ENCODE measurements around the gene ILRUN. TPM values are rescaled to one million over a fixed set of nuclear protein-coding genes. Genes with fewer than 3 reads are reported as not detected.

Gene ILRUN
- polyA plus RNA-seq, 2 donors, result 27.8 to 32.7 TPM

- H3K36me3 ChIP-seq (ENCODE audit: control insufficient read depth in 2 of 2, insufficient read depth in 2 of 2, low read length in 1 of 2), result no peaks in the 10 kb centered on the region
- no peak overlapping the region for H3K4me3 ChIP-seq (ENCODE audit: low read depth in 1 of 2, low read length in 2 of 2)
- H3K9me3 ChIP-seq (ENCODE audit: control insufficient read depth in 2 of 2, insufficient read depth in 1 of 2, low read depth in 1 of 2, low read length in 1 of 2), result no peaks in the 10 kb centered on the region
- H3K27ac ChIP-seq (ENCODE audit: low read depth in 2 of 2, low read length in 1 of 2), result no peak overlapping the region
- no peaks in the 10 kb centered on the region for H3K27me3 ChIP-seq (ENCODE audit: control insufficient read depth in 1 of 2, insufficient read depth in 2 of 2, low read length in 2 of 2)
- H3K4me1 ChIP-seq (ENCODE audit: control insufficient read depth in 2 of 2, insufficient read depth in 2 of 2, low read length in 1 of 2), result no peaks in the 10 kb centered on the region
- 69 to 71% methylated on average over 3 of the region's 3 CpGs for WGBS, 2 donors
Measured at GRCh38 chr6:34705241-34705640, 8.7 kb upstream of the ILRUN start.

DNA sequence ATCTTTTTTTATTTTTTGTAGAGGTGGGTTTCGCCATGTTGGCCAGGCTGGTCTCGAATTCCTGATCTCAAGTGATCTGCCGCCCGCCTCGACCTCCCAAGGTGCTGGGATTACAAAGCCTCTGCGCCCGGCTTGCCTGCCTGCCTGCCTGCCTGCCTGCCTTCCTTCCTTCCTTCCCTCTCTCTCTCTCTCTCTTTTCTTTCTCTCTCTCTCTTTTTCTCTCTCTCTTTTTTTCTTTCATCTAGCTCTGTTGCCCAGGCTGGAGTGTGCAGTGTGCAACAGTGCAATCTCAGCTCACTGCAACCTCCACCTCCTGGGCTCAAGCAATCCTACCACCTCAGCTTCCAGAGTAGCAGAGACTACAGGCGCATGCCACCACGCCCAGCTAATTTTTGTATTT, 4.6 kb upstream of the ILRUN start:
- Histone ChIP-seq H3K4me3 (ENCODE audit: low read depth in 1 of 2, low read length in 2 of 2) (no peak overlapping the region), H3K36me3 (ENCODE audit: control insufficient read depth in 2 of 2, insufficient read depth in 2 of 2, low read length in 1 of 2) (no peaks in the 10 kb centered on the region), H3K9me3 (ENCODE audit: control insufficient read depth in 2 of 2, insufficient read depth in 1 of 2, low read depth in 1 of 2, low read length in 1 of 2) (no peaks in the 10 kb centered on the region), H3K27me3 (ENCODE audit: control insufficient read depth in 1 of 2, insufficient read depth in 2 of 2, low read length in 2 of 2) (no peaks in the 10 kb centered on the region), H3K4me1 (ENCODE audit: control insufficient read depth in 2 of 2, insufficient read depth in 2 of 2, low read length in 1 of 2) (no peaks in the 10 kb centered on the region), H3K27ac (ENCODE audit: low read depth in 2 of 2, low read length in 1 of 2) (no peak overlapping the region)
- WGBS, 2 donors, result 87 to 89% methylated on average over 9 of the region's 9 CpGs

GRCh38 chr6:34697904-34698559, 1.5 kb upstream of the ILRUN start:
- 92 to 94% methylated on average over 5 of the region's 5 CpGs for WGBS, 2 donors
- no peak overlapping the region for H3K27ac ChIP-seq (ENCODE audit: low read depth in 2 of 2, low read length in 1 of 2)
- H3K9me3 ChIP-seq (ENCODE audit: control insufficient read depth in 2 of 2, insufficient read depth in 1 of 2, low read depth in 1 of 2, low read length in 1 of 2), result no peaks in the 10 kb centered on the region
- peaks cover 0 to 8% of the 10 kb centered on the region in 2 donors for H3K4me1 ChIP-seq (ENCODE audit: control insufficient read depth in 2 of 2, insufficient read depth in 2 of 2, low read length in 1 of 2)
- H3K36me3 ChIP-seq (ENCODE audit: control insufficient read depth in 2 of 2, insufficient read depth in 2 of 2, low read length in 1 of 2), result no peaks in the 10 kb centered on the region
- H3K4me3 ChIP-seq (ENCODE audit: low read depth in 1 of 2, low read length in 2 of 2), result no peak overlapping the region
- H3K27me3 ChIP-seq (ENCODE audit: control insufficient read depth in 1 of 2, insufficient read depth in 2 of 2, low read length in 2 of 2), result no peaks in the 10 kb centered on the region

- Histone ChIP-seq H3K4me1 (ENCODE audit: control insufficient read depth in 2 of 2, insufficient read depth in 2 of 2, low read length in 1 of 2) (peaks cover 0 to 8% of the 10 kb centered on the region in 2 donors), H3K27ac (ENCODE audit: low read depth in 2 of 2, low read length in 1 of 2) (no peak overlapping the region), H3K36me3 (ENCODE audit: control insufficient read depth in 2 of 2, insufficient read depth in 2 of 2, low read length in 1 of 2) (no peaks in the 10 kb centered on the region), H3K4me3 (ENCODE audit: low read depth in 1 of 2, low read length in 2 of 2) (peak overlapping the region in 1 of 2 donors; percentile 92), H3K9me3 (ENCODE audit: control insufficient read depth in 2 of 2, insufficient read depth in 1 of 2, low read depth in 1 of 2, low read length in 1 of 2) (no peaks in the 10 kb centered on the region), H3K27me3 (ENCODE audit: control insufficient read depth in 1 of 2, insufficient read depth in 2 of 2, low read length in 2 of 2) (no peaks in the 10 kb centered on the region)
- 60 to 67% methylated on average over 5 of the region's 5 CpGs for WGBS, 2 donors
Measured at GRCh38 chr6:34697544-34697836, 923 bp upstream of the ILRUN start.

GRCh38 chr6:34696189-34696738, 303 bp downstream of the ILRUN start:
- 1% methylated on average over 31 to 41 of the region's 41 CpGs for WGBS, 2 donors

DNA sequence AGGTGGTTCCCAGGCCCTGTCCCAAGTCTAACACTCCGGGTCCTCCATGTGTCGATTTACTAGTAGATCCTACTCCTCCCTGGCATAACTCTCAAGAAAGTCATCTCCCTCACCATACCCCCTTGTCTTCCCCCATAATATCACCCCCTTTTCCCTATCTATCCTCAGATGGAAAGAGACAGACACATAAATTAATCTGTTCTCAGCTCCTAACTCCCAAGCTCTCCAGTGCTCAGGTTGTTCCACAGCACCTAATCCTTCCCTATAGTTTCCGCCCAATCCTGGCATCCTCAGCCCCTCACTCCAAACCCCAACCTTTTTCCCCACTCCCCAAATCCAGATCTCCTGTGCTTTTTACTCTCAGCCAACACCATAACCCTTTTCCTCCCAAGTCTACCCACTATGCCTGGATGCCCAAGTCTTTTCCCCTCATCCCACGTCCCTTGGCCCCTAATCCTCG, 808 bp downstream of the ILRUN start:
- H3K4me3 ChIP-seq (ENCODE audit: low read depth in 1 of 2, low read length in 2 of 2), result peak overlapping the region; percentile 92 to 95
- 12% methylated on average over 5 of the region's 5 CpGs for WGBS, 2 donors
- H3K27me3 ChIP-seq (ENCODE audit: control insufficient read depth in 1 of 2, insufficient read depth in 2 of 2, low read length in 2 of 2), result no peaks in the 10 kb centered on the region
- no peaks in the 10 kb centered on the region for H3K9me3 ChIP-seq (ENCODE audit: control insufficient read depth in 2 of 2, insufficient read depth in 1 of 2, low read depth in 1 of 2, low read length in 1 of 2)
- no peaks in the 10 kb centered on the region for H3K36me3 ChIP-seq (ENCODE audit: control insufficient read depth in 2 of 2, insufficient read depth in 2 of 2, low read length in 1 of 2)
- H3K27ac ChIP-seq (ENCODE audit: low read depth in 2 of 2, low read length in 1 of 2), result peak overlapping the region; percentile 89 to 92
- peaks cover 0 to 8% of the 10 kb centered on the region in 2 donors for H3K4me1 ChIP-seq (ENCODE audit: control insufficient read depth in 2 of 2, insufficient read depth in 2 of 2, low read length in 1 of 2)

More at GRCh38 chr6:34696189-34696738, 303 bp downstream of the ILRUN start:
- Histone ChIP-seq H3K9me3 (ENCODE audit: control insufficient read depth in 2 of 2, insufficient read depth in 1 of 2, low read depth in 1 of 2, low read length in 1 of 2) (no peaks in the 10 kb centered on the region), H3K27ac (ENCODE audit: low read depth in 2 of 2, low read length in 1 of 2) (peak overlapping the region; percentile 89 to 92), H3K4me1 (ENCODE audit: control insufficient read depth in 2 of 2, insufficient read depth in 2 of 2, low read length in 1 of 2) (peaks cover 0 to 8% of the 10 kb centered on the region in 2 donors), H3K4me3 (ENCODE audit: low read depth in 1 of 2, low read length in 2 of 2) (peak overlapping the region; percentile 92 to 95), H3K36me3 (ENCODE audit: control insufficient read depth in 2 of 2, insufficient read depth in 2 of 2, low read length in 1 of 2) (no peaks in the 10 kb centered on the region), H3K27me3 (ENCODE audit: control insufficient read depth in 1 of 2, insufficient read depth in 2 of 2, low read length in 2 of 2) (no peaks in the 10 kb centered on the region)

- H3K9me3 ChIP-seq (ENCODE audit: control insufficient read depth in 2 of 2, insufficient read depth in 1 of 2, low read depth in 1 of 2, low read length in 1 of 2), result no peaks in the 10 kb centered on the region
- peaks cover 0 to 8% of the 10 kb centered on the region in 2 donors for H3K4me1 ChIP-seq (ENCODE audit: control insufficient read depth in 2 of 2, insufficient read depth in 2 of 2, low read length in 1 of 2)
- 58 to 70% methylated on average over 4 of the region's 4 CpGs for WGBS, 2 donors
- H3K36me3 ChIP-seq (ENCODE audit: control insufficient read depth in 2 of 2, insufficient read depth in 2 of 2, low read length in 1 of 2), result no peaks in the 10 kb centered on the region
- H3K27me3 ChIP-seq (ENCODE audit: control insufficient read depth in 1 of 2, insufficient read depth in 2 of 2, low read length in 2 of 2), result no peaks in the 10 kb centered on the region
- H3K4me3 ChIP-seq (ENCODE audit: low read depth in 1 of 2, low read length in 2 of 2), result no peak overlapping the region
- no peak overlapping the region for H3K27ac ChIP-seq (ENCODE audit: low read depth in 2 of 2, low read length in 1 of 2)
Measured at GRCh38 chr6:34692280-34692679, 4.3 kb downstream of the ILRUN start.

GRCh38 chr6:34689742-34690141, 6.8 kb downstream of the ILRUN start:
- Histone ChIP-seq H3K27me3 (ENCODE audit: control insufficient read depth in 1 of 2, insufficient read depth in 2 of 2, low read length in 2 of 2) (no peaks in the 10 kb centered on the region), H3K4me3 (ENCODE audit: low read depth in 1 of 2, low read length in 2 of 2) (no peak overlapping the region), H3K9me3 (ENCODE audit: control insufficient read depth in 2 of 2, insufficient read depth in 1 of 2, low read depth in 1 of 2, low read length in 1 of 2) (no peaks in the 10 kb centered on the region), H3K4me1 (ENCODE audit: control insufficient read depth in 2 of 2, insufficient read depth in 2 of 2, low read length in 1 of 2) (no peaks in the 10 kb centered on the region), H3K36me3 (ENCODE audit: control insufficient read depth in 2 of 2, insufficient read depth in 2 of 2, low read length in 1 of 2) (no peaks in the 10 kb centered on the region), H3K27ac (ENCODE audit: low read depth in 2 of 2, low read length in 1 of 2) (no peak overlapping the region)

DNA sequence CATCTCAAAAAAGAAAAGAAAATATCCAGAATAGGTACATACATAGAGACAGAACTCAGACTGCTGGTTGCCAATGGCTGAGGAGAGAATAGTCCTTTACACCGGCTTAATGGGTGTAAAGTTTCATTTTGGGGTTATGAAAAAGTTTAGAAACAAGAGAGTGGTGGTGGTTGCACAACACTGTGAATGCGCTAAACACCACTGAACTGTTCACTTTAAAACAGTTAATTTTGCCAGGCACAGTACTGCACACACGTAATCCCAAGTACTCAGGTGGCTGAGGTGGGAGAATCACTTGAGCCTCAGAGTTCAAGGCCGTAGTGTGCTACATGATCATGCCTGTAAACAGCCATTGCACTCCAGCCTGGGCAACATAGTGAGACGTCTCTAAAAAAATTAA, 7.6 kb downstream of the ILRUN start:
- Histone ChIP-seq H3K36me3 (ENCODE audit: control insufficient read depth in 2 of 2, insufficient read depth in 2 of 2, low read length in 1 of 2) (no peaks in the 10 kb centered on the region), H3K27me3 (ENCODE audit: control insufficient read depth in 1 of 2, insufficient read depth in 2 of 2, low read length in 2 of 2) (no peaks in the 10 kb centered on the region), H3K4me1 (ENCODE audit: control insufficient read depth in 2 of 2, insufficient read depth in 2 of 2, low read length in 1 of 2) (no peaks in the 10 kb centered on the region), H3K4me3 (ENCODE audit: low read depth in 1 of 2, low read length in 2 of 2) (no peak overlapping the region), H3K27ac (ENCODE audit: low read depth in 2 of 2, low read length in 1 of 2) (no peak overlapping the region), H3K9me3 (ENCODE audit: control insufficient read depth in 2 of 2, insufficient read depth in 1 of 2, low read depth in 1 of 2, low read length in 1 of 2) (no peaks in the 10 kb centered on the region)
- WGBS, 2 donors, result 88 to 90% methylated on average over 5 of the region's 5 CpGs

DNA sequence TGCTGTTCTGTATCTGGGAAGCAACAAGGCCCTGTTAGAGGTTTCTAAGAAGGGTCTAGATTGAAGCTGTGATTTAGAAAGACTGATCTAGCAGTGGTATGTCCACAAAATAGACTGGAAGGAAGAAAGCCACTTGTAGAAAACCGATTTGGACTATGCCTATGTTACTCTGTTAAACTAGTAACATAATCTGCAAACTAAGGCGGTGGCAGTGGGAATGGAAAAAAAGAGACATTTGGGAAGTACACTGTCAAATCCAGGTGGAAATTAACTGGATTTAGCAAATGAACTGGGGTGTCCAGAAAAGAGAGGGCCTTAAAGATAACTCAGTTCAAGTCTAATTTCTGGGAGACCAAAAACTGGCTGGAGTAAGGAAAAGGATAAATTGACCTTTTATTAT, 11.6 kb downstream of the ILRUN start:
- Histone ChIP-seq H3K27ac (ENCODE audit: low read depth in 2 of 2, low read length in 1 of 2) (no peak overlapping the region), H3K27me3 (ENCODE audit: control insufficient read depth in 1 of 2, insufficient read depth in 2 of 2, low read length in 2 of 2) (no peaks in the 10 kb centered on the region), H3K9me3 (ENCODE audit: control insufficient read depth in 2 of 2, insufficient read depth in 1 of 2, low read depth in 1 of 2, low read length in 1 of 2) (no peaks in the 10 kb centered on the region), H3K4me3 (ENCODE audit: low read depth in 1 of 2, low read length in 2 of 2) (no peak overlapping the region), H3K4me1 (ENCODE audit: control insufficient read depth in 2 of 2, insufficient read depth in 2 of 2, low read length in 1 of 2) (no peaks in the 10 kb centered on the region), H3K36me3 (ENCODE audit: control insufficient read depth in 2 of 2, insufficient read depth in 2 of 2, low read length in 1 of 2) (no peaks in the 10 kb centered on the region)
- WGBS, 2 donors, result 62 to 82% methylated on average over 2 of the region's 2 CpGs

All from esophagus (tissue), 2 donors.